ENCODE data around the gene SLC29A3. TPM values are rescaled to one million over a fixed set of nuclear protein-coding genes. Genes with fewer than 3 reads are reported as not detected.
A peak's percentile ranks its signal among the peaks of the same experiment; 100 is the strongest.

Gene SLC29A3
- total and polyA plus RNA-seq, 2 donors, result 4.8 to 8.3 TPM

GRCh38 chr10:71300555-71301370 lies 18.3 kb upstream of the SLC29A3 start:
- H3K27ac ChIP-seq (ENCODE audit: low read depth), result no peak overlapping the region
- H3K4me3 ChIP-seq (ENCODE audit: low read depth, low read length), result no peak overlapping the region
- H3K4me1 ChIP-seq (ENCODE audit: insufficient read depth), result no peaks in the 10 kb centered on the region
- 86% methylated on average over 16 of the region's 16 CpGs for whole genome bisulfite sequencing
- H3K36me3 ChIP-seq (ENCODE audit: insufficient read depth), result no peaks in the 10 kb centered on the region
- DNase-seq (ENCODE audit: extremely low spot score), result no peak

GRCh38 chr10:71301371-71301916 lies 17.6 kb upstream of the SLC29A3 start:
- 90% methylated on average over 12 of the region's 12 CpGs for WGBS
- Histone ChIP-seq H3K4me3 (ENCODE audit: low read depth, low read length) (no peak overlapping the region), H3K36me3 (ENCODE audit: insufficient read depth) (no peaks in the 10 kb centered on the region), H3K4me1 (ENCODE audit: insufficient read depth) (no peaks in the 10 kb centered on the region), H3K27ac (ENCODE audit: low read depth) (no peak overlapping the region)
- DNase-seq (ENCODE audit: extremely low spot score), result no peak

- 69% methylated on average over 4 of the region's 4 CpGs for WGBS
- Histone ChIP-seq H3K4me3 (ENCODE audit: low read depth, low read length) (no peak overlapping the region), H3K4me1 (ENCODE audit: insufficient read depth) (no peaks in the 10 kb centered on the region), H3K27ac (ENCODE audit: low read depth) (no peak overlapping the region), H3K36me3 (ENCODE audit: insufficient read depth) (no peaks in the 10 kb centered on the region)
- no peak for DNase-seq (ENCODE audit: extremely low spot score)
These were observed 16.6 kb upstream of the SLC29A3 start for GRCh38 chr10:71302451-71302850.

- no peak for DNase-seq (ENCODE audit: extremely low spot score)
- Histone ChIP-seq H3K4me3 (ENCODE audit: low read depth, low read length) (no peak overlapping the region), H3K27ac (ENCODE audit: low read depth) (no peak overlapping the region), H3K36me3 (ENCODE audit: insufficient read depth) (no peaks in the 10 kb centered on the region), H3K4me1 (ENCODE audit: insufficient read depth) (no peaks in the 10 kb centered on the region)
- WGBS, result 65% methylated on average over 8 of the region's 8 CpGs
These were observed 16.0 kb upstream of the SLC29A3 start for GRCh38 chr10:71302874-71303568.

- DNase-seq (ENCODE audit: extremely low spot score), result no peak
- H3K27ac ChIP-seq (ENCODE audit: low read depth), result no peak overlapping the region
- no peaks in the 10 kb centered on the region for H3K4me1 ChIP-seq (ENCODE audit: insufficient read depth)
- 49% methylated on average over 1 of the region's 1 CpG for WGBS
- H3K36me3 ChIP-seq (ENCODE audit: insufficient read depth), result no peaks in the 10 kb centered on the region
- no peak overlapping the region for H3K4me3 ChIP-seq (ENCODE audit: low read depth, low read length)
These were observed 15.5 kb upstream of the SLC29A3 start for GRCh38 chr10:71303569-71303907.

GRCh38 chr10:71304914-71305313 lies 14.1 kb upstream of the SLC29A3 start:
- WGBS, result 60% methylated on average over 6 of the region's 6 CpGs
- Histone ChIP-seq H3K36me3 (ENCODE audit: insufficient read depth) (no peaks in the 10 kb centered on the region), H3K4me1 (ENCODE audit: insufficient read depth) (no peaks in the 10 kb centered on the region), H3K27ac (ENCODE audit: low read depth) (no peak overlapping the region), H3K4me3 (ENCODE audit: low read depth, low read length) (no peak overlapping the region)
- no peak for DNase-seq (ENCODE audit: extremely low spot score)

GRCh38 chr10:71306979-71307378 lies 12.1 kb upstream of the SLC29A3 start:
- no peak overlapping the region for H3K4me3 ChIP-seq (ENCODE audit: low read depth, low read length)
- H3K27ac ChIP-seq (ENCODE audit: low read depth), result no peak overlapping the region
- WGBS, result 67% methylated on average over 3 of the region's 3 CpGs
- H3K36me3 ChIP-seq (ENCODE audit: insufficient read depth), result no peaks in the 10 kb centered on the region
- H3K4me1 ChIP-seq (ENCODE audit: insufficient read depth), result no peaks in the 10 kb centered on the region
- DNase-seq (ENCODE audit: extremely low spot score), result no peak

GRCh38 chr10:71307469-71308085 lies 11.5 kb upstream of the SLC29A3 start:
- 72% methylated on average over 8 of the region's 8 CpGs for WGBS
- H3K27ac ChIP-seq (ENCODE audit: low read depth), result no peak overlapping the region
- no peaks in the 10 kb centered on the region for H3K36me3 ChIP-seq (ENCODE audit: insufficient read depth)
- no peak for DNase-seq (ENCODE audit: extremely low spot score)
- no peak overlapping the region for H3K4me3 ChIP-seq (ENCODE audit: low read depth, low read length)
- no peaks in the 10 kb centered on the region for H3K4me1 ChIP-seq (ENCODE audit: insufficient read depth)

- 80% methylated on average over 2 of the region's 2 CpGs for WGBS
- H3K4me1 ChIP-seq (ENCODE audit: insufficient read depth), result no peaks in the 10 kb centered on the region
- no peak overlapping the region for H3K27ac ChIP-seq (ENCODE audit: low read depth)
- H3K36me3 ChIP-seq (ENCODE audit: insufficient read depth), result no peaks in the 10 kb centered on the region
- no peak overlapping the region for H3K4me3 ChIP-seq (ENCODE audit: low read depth, low read length)
- no peak for DNase-seq (ENCODE audit: extremely low spot score)
These were observed 10.8 kb upstream of the SLC29A3 start for GRCh38 chr10:71308244-71308643.

- no peaks in the 10 kb centered on the region for H3K4me1 ChIP-seq (ENCODE audit: insufficient read depth)
- 84% methylated on average over 3 of the region's 3 CpGs for WGBS
- DNase-seq (ENCODE audit: extremely low spot score), result no peak
- H3K4me3 ChIP-seq (ENCODE audit: low read depth, low read length), result no peak overlapping the region
- H3K27ac ChIP-seq (ENCODE audit: low read depth), result no peak overlapping the region
- H3K36me3 ChIP-seq (ENCODE audit: insufficient read depth), result no peaks in the 10 kb centered on the region
These were observed 10.1 kb upstream of the SLC29A3 start for GRCh38 chr10:71308985-71309384.

GRCh38 chr10:71309919-71310318 lies 9.1 kb upstream of the SLC29A3 start:
- no peak for DNase-seq (ENCODE audit: extremely low spot score)
- Histone ChIP-seq H3K36me3 (ENCODE audit: insufficient read depth) (no peaks in the 10 kb centered on the region), H3K4me3 (ENCODE audit: low read depth, low read length) (no peak overlapping the region), H3K4me1 (ENCODE audit: insufficient read depth) (no peaks in the 10 kb centered on the region), H3K27ac (ENCODE audit: low read depth) (no peak overlapping the region)
- 53% methylated on average over 3 of the region's 3 CpGs for WGBS

GRCh38 chr10:71312220-71312619 lies 6.8 kb upstream of the SLC29A3 start:
- Histone ChIP-seq H3K4me3 (ENCODE audit: low read depth, low read length) (no peak overlapping the region), H3K36me3 (ENCODE audit: insufficient read depth) (no peaks in the 10 kb centered on the region), H3K27ac (ENCODE audit: low read depth) (no peak overlapping the region), H3K4me1 (ENCODE audit: insufficient read depth) (no peaks in the 10 kb centered on the region)
- 71% methylated on average over 1 of the region's 1 CpG for WGBS
- no peak for DNase-seq (ENCODE audit: extremely low spot score)

GRCh38 chr10:71312811-71313789 lies 6.0 kb upstream of the SLC29A3 start:
- H3K36me3 ChIP-seq (ENCODE audit: insufficient read depth), result no peaks in the 10 kb centered on the region
- 24% methylated on average over 19 of the region's 19 CpGs for WGBS
- no peaks in the 10 kb centered on the region for H3K4me1 ChIP-seq (ENCODE audit: insufficient read depth)
- H3K27ac ChIP-seq (ENCODE audit: low read depth), result no peak overlapping the region
- no peak overlapping the region for H3K4me3 ChIP-seq (ENCODE audit: low read depth, low read length)
- peak; percentile 80 for DNase-seq (ENCODE audit: extremely low spot score)
